ENCODE results near the gene NWD2.

GRCh38 chr4:37243722-37244582, 591 bp upstream of the NWD2 start:
- TF ChIP-seq YY1 (IDR thresholded peaks at IDR 0.05; ENCODE audit: insufficient read depth, insufficient read length) (no peak), ZNF274 (IDR thresholded peaks at IDR 0.05; ENCODE audit: low read depth, low read length) (no peak)

All from NT2/D1 (cell line).